Aorta (tissue), 5 donors: ENCODE results near the gene SHISA6. TPM values are rescaled to one million over a fixed set of nuclear protein-coding genes. Genes with fewer than 3 reads are reported as not detected.

Source experiments
- ATAC-seq: fragments of 200-7000 bp; cut with Tn5 transposase; one replicate; pipeline ENCODE4 v1.9.1; 2022; ENCODE audit warnings: moderate library complexity; ENCODE audit not compliant: low FRiP score
- DNase-seq, 2 donors: peaks; one replicate each; pipeline ENCODE4 v3.0.0-alpha.2; 2020
- H3K27ac ChIP-seq, 2 donors: one replicate each; pipeline ENCODE4 v1.5.1; 2013; ENCODE audit warnings: low read length in 2 of 2, mild to moderate bottlenecking in 2 of 2, moderate library complexity in 2 of 2, control low read depth in 1 of 2, inconsistent platforms in 1 of 2, low read depth in 1 of 2
- H3K27me3 ChIP-seq, 2 donors: one replicate each; pipeline ENCODE4 v1.6.1; 2013; ENCODE audit warnings: control low read depth in 1 of 2, low read length in 1 of 2, mild to moderate bottlenecking in 1 of 2, moderate library complexity in 1 of 2; ENCODE audit not compliant: insufficient read depth in 2 of 2, control insufficient read depth in 1 of 2
- H3K36me3 ChIP-seq, 2 donors: one replicate each; pipeline ENCODE4 v1.6.1; 2013; ENCODE audit warnings: control low read depth in 1 of 2, low read length in 1 of 2, mild to moderate bottlenecking in 1 of 2; ENCODE audit not compliant: insufficient read depth in 2 of 2, control insufficient read depth in 1 of 2
- H3K4me1 ChIP-seq, 2 donors: one replicate each; pipeline ENCODE4 v1.6.1; 2013; ENCODE audit warnings: low read length in 2 of 2, control low read depth in 1 of 2, mild to moderate bottlenecking in 1 of 2, moderate library complexity in 1 of 2; ENCODE audit not compliant: insufficient read depth in 2 of 2, control insufficient read depth in 1 of 2
- H3K4me3 ChIP-seq, 2 donors: one replicate each; pipeline ENCODE4 v1.5.1; 2013; ENCODE audit warnings: low read length in 2 of 2, control low read depth in 1 of 2, mild to moderate bottlenecking in 1 of 2
- H3K9me3 ChIP-seq: one replicate; pipeline ENCODE4 v1.6.1; 2013; ENCODE audit warnings: mild to moderate bottlenecking, low read length; ENCODE audit not compliant: control insufficient read depth
- WGBS, 2 donors: extraction: QIAGEN DNeasy Blood & Tissue Kit; methylation state at CpG; one replicate each; pipeline ENCODE4 v1.1.7; 2013; 5-methylcytosine and 5-hydroxymethylcytosine counted together
- intact Hi-C, 2 donors: fragments of 100-400 bp; cut with DNase I; formaldehyde crosslinking; loops; one replicate each; pipeline versions ENCODE4 v1.14.2 to v1.15.0; 2022
- polyA plus RNA-seq, 2 donors: library from polyadenylated mRNA; stranded (reverse); fragments of 200-250 nt; gene quantifications; one replicate each; pipeline ENCODE4 v1.2.3, GENCODE V29; 2013
- total RNA-seq, 2 donors: library from RNA; stranded (reverse); fragmentation: NEBNext Ultra II Directional; extraction: Animal tissue kit (Norgen Biotek cat#: 25700); gene quantifications; one replicate each; pipeline ENCODE4 v1.2.1, GENCODE V29; 2021
- donor health status: healthy with polysubstance abuse.
- donor health status: Bipolar disorder and iron deficiency.
- donor health status: DM: no; HTN: no; CAD: no.
- donor health status: DM: no; HTN: no; CAD: no.
- donor health status: DM: yes; HTN: yes; CAD: no.

SHISA6 gene
- total and polyA plus RNA-seq, 4 donors, result 0.13 to 0.48 TPM; not detected in 2

DNA sequence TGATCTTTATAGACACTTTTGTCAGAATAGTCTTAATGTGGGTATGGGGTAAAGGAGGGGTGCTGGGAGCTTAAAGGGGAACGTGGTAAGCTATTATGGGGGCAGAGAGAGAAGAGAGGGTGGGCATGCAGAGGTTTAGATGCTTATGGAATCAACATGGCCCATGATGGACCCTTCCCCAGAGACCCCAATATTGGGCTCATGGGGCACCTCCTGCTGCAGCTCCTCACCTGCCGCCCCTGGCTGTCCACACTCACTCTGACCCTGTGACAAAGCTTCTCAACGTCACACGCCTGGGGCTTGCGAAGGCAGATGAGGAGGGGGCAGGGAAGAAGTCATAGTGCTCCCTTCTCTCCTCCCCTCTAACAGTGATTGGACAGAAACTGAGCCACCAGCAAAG lies 95.3 kb downstream of the SHISA6 start:
- intact Hi-C loops, result no loop called here
- DNase-seq (no peak), ATAC-seq (no peak)
- H3K27me3 ChIP-seq, result no peaks in the 10 kb centered on the region
- H3K27ac ChIP-seq, result no peak overlapping the region
- H3K36me3 ChIP-seq, result no peaks in the 10 kb centered on the region
- no peak overlapping the region for H3K4me3 ChIP-seq
- H3K4me1 ChIP-seq, result no peaks in the 10 kb centered on the region
- peaks cover 2% of the 10 kb centered on the region for H3K9me3 ChIP-seq
- 55 to 73% methylated on average over 5 of the region's 5 CpGs for WGBS, 2 donors

DNA sequence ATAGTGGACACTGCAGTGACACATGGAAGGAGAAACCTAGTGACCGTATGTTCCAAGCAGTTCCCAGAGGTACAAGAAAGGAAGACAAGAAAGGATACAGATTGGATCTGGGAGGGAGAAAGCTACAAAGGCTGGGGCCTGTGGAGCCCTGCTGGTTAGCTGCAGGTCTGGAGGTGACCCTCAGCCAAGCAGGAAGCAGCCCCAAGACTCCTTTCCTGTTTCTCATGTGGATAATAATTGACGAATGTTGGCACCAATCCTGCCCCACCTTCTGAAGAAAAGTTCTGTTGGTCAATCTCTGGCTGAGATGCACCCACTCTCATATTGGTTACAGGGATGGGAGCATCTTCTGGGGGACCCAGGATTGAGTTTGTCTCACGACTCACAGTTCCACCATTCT lies 99.8 kb downstream of the SHISA6 start:
- 73 to 81% methylated on average over 3 of the region's 3 CpGs for WGBS, 2 donors
- Histone ChIP-seq H3K4me3 (no peak overlapping the region), H3K4me1 (no peaks in the 10 kb centered on the region), H3K36me3 (no peaks in the 10 kb centered on the region), H3K27me3 (no peaks in the 10 kb centered on the region), H3K27ac (no peak overlapping the region), H3K9me3 (no peaks in the 10 kb centered on the region)
- intact Hi-C loops, result no loop called here
- no peak for ATAC-seq
- DNase-seq, result no peak

DNA sequence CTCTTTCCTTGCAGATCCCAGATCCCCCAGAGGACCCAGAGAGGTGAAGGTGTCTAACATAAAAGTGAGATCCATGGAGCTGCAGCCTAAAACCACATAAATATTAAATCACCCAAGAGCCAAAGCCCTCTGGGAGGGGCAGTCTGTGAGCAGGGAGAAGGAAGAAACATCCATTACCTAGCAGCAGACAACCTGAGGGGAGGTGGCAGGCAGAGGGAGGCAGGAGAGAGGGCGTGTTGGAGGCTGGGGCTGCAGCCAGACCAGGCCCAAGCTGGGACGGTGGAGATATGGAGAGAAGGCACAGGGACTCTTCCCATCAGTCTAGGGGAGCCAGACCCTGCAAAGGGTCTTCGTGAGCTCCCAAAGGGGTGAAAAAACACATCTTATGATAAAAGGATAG lies 101.1 kb downstream of the SHISA6 start:
- ATAC-seq, result no peak
- WGBS, 2 donors, result 54 to 58% methylated on average over 3 of the region's 3 CpGs

DNA sequence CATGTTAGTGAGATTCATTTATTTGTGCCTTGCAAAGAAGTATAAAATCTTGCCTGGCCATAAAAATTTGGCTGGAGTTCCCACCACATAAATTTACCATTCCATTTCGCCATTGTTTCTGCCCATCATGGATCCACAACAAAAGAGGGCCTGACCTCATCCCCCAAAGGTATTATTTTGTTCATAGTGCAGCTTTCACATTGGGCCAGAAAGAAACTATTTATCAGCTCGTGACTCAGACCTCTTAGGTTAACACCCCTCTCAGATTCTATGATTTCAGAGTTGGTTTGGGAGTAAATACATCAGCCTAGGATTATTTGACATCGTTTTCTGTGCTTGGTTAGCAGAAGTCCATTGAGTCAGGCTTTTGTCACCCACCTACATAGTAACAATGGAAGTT lies 108.1 kb downstream of the SHISA6 start:
- no peaks in the 10 kb centered on the region for H3K4me1 ChIP-seq
- 55 to 60% methylated on average over 3 of the region's 3 CpGs for WGBS, 2 donors
- no peaks in the 10 kb centered on the region for H3K9me3 ChIP-seq
- DNase-seq (no peak), ATAC-seq (no peak)
- intact Hi-C loops, result no loop called here
- H3K27ac ChIP-seq, result no peak overlapping the region
- H3K36me3 ChIP-seq, result no peaks in the 10 kb centered on the region
- no peak overlapping the region for H3K4me3 ChIP-seq
- no peaks in the 10 kb centered on the region for H3K27me3 ChIP-seq

More for the DNA sequence above, 101.1 kb downstream of the SHISA6 start:
- H3K27ac ChIP-seq, result no peak overlapping the region
- no peak overlapping the region for H3K4me3 ChIP-seq
- DNase-seq, result no peak
- no peaks in the 10 kb centered on the region for H3K9me3 ChIP-seq
- intact Hi-C loops, result no loop called here
- H3K36me3 ChIP-seq, result no peaks in the 10 kb centered on the region
- no peaks in the 10 kb centered on the region for H3K4me1 ChIP-seq
- H3K27me3 ChIP-seq, result no peaks in the 10 kb centered on the region

DNA sequence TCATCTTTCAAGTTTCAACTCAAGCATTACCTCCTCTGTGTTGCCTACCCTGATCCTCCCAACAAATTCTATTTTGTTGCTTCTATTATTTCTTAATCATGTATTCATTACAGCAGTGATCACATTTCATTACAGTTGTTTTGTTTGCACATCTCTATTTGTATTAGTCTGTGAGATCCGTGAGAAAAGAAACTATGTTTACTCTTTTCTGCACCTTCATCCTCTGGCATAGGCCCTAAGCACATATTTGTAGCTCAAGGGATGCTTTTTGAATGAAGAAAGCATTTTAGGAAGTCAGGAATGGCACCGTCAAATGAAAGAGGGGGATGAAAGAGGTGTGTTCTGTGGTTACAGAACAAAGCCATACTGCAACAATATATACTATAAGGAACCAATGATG lies 110.5 kb downstream of the SHISA6 start:
- Histone ChIP-seq H3K9me3 (no peaks in the 10 kb centered on the region), H3K27me3 (no peaks in the 10 kb centered on the region), H3K36me3 (no peaks in the 10 kb centered on the region), H3K4me3 (no peak overlapping the region), H3K4me1 (no peaks in the 10 kb centered on the region), H3K27ac (no peak overlapping the region)
- no peak for DNase-seq
- WGBS, 2 donors, result 73 to 79% methylated on average over 2 of the region's 2 CpGs
- intact Hi-C loops, result no loop called here
- ATAC-seq, result no peak

DNA sequence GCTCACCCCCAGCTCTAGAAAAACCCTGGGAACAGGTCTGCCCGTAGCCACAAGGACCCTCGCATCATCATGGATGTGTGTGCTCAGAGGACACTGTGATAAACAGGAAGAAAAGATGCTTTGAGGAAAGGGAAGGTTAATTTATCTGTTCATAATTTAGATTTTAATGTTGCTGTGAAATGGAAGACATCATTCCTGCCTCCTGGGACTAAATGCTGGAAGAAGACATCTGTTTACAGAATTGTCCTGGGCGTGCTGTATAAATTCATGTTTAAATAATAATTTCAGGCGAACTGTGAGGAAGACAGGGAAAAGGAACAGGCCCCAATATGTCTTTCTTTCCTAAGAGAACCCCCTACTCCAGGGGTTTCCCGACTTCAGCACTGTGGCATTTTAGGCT lies 112.6 kb downstream of the SHISA6 start:
- H3K4me3 ChIP-seq, result no peak overlapping the region
- no peak for ATAC-seq
- H3K4me1 ChIP-seq, result no peaks in the 10 kb centered on the region
- no peaks in the 10 kb centered on the region for H3K27me3 ChIP-seq
- no peaks in the 10 kb centered on the region for H3K36me3 ChIP-seq
- DNase-seq, result no peak
- H3K9me3 ChIP-seq, result peaks cover 1% of the 10 kb centered on the region
- 74% methylated on average over 5 of the region's 5 CpGs for WGBS, 2 donors
- no peak overlapping the region for H3K27ac ChIP-seq
- intact Hi-C loops, result no loop called here

DNA sequence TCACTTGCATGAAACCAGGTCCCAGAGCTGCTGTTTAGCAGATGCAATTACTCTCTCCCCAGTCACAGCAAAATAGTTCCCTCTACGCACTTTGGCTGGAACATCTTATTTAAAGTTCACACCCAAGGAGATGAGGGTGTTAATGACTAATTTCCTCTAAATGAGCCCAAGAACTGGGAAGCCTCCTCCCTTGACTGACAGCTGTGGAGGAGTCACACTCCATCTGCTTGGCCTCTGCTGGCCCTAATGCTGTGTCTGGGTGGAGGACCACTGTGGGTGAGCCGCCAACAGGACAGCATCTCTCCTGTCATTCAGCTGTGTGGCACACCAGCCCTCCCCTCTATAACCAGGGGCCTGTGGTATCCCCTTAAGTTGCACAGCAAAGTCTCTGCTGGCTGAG lies 115.4 kb downstream of the SHISA6 start:
- no peak for ATAC-seq
- Histone ChIP-seq H3K36me3 (no peaks in the 10 kb centered on the region), H3K27me3 (no peaks in the 10 kb centered on the region), H3K4me3 (no peak overlapping the region), H3K4me1 (no peaks in the 10 kb centered on the region), H3K27ac (no peak overlapping the region), H3K9me3 (peaks cover 1% of the 10 kb centered on the region)
- DNase-seq, result no peak
- intact Hi-C loops, result no loop called here
- 62 to 78% methylated on average over 2 of the region's 2 CpGs for WGBS, 2 donors

DNA sequence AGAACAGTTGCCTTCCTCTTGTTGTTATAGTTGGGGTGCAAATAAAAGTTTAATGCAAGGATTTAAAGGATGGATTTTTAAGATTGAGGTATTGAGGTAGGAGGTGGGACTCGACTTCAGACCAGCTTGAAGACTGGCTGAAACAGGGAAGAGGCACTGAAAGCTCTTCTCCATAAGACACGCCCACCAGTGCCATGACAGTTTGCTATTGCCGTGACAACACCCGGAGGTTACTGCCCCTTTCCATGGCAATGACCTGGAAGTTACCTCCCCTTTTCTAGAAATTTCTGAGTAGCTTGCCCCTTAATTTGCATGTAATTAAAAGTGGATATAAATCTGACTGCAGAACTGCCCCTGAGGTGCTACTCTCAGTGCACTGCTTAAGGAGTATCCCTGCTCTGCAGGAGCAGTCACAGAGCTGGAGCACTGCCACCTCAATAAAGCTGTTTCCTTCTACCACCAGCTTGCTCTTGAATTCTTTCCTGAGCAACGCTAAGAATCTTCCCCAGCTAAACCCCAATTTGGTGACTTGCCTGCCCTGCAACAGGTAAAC lies 122.6 kb downstream of the SHISA6 start:
- no peaks in the 10 kb centered on the region for H3K9me3 ChIP-seq
- no peak overlapping the region for H3K4me3 ChIP-seq
- DNase-seq (no peak), ATAC-seq (no peak)
- WGBS, 2 donors, result 74 to 75% methylated on average over 5 of the region's 5 CpGs
- H3K27me3 ChIP-seq, result no peaks in the 10 kb centered on the region
- intact Hi-C loops, result no loop called here
- no peak overlapping the region for H3K27ac ChIP-seq
- no peaks in the 10 kb centered on the region for H3K36me3 ChIP-seq
- H3K4me1 ChIP-seq, result no peaks in the 10 kb centered on the region

DNA sequence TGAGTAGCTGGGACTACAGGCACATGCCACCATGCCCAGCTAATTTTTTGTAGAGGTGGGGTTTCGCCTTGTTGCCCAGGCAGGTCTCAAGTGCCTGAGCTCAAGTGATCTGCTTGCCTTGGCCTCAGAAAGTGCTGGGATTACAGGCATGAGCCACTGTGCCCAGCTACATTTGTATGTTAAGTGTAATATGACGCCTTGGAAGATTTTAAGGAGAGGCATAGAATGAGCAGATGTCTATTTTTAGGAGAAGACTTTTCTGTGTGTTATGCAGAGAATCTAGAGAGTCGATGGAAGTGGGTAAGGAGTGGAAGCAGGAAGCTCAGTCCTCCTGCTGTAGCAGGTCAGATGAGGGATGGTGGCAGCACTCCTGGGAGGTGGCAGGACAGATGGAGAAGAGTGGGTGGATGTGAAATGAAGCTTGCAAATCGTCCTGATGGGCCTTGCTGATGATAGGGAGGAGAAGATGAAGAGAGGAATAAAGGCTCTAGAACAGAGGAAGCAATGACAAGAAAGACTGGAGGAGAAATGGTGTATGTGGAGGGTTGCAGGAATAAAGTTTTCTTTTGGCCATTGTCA lies 125.3 kb downstream of the SHISA6 start:
- H3K36me3 ChIP-seq, result no peaks in the 10 kb centered on the region
- H3K4me3 ChIP-seq, result no peak overlapping the region
- DNase-seq, result no peak
- H3K9me3 ChIP-seq, result no peaks in the 10 kb centered on the region
- no peak overlapping the region for H3K27ac ChIP-seq
- WGBS, 2 donors, result 30 to 33% methylated on average over 4 of the region's 4 CpGs
- no peaks in the 10 kb centered on the region for H3K4me1 ChIP-seq
- H3K27me3 ChIP-seq, result no peaks in the 10 kb centered on the region
- ATAC-seq, result no peak
- intact Hi-C loops, result no loop called here
